ENCODE data around the gene SYTL3.
A peak's percentile ranks its signal among the peaks of the same experiment; 100 is the strongest.
"Not testable (repeated sequence)": the region's sequence is repeated elsewhere in the genome, so short reads cannot be mapped to it uniquely, and the experiment has no call there.

SYTL3 gene

DNA sequence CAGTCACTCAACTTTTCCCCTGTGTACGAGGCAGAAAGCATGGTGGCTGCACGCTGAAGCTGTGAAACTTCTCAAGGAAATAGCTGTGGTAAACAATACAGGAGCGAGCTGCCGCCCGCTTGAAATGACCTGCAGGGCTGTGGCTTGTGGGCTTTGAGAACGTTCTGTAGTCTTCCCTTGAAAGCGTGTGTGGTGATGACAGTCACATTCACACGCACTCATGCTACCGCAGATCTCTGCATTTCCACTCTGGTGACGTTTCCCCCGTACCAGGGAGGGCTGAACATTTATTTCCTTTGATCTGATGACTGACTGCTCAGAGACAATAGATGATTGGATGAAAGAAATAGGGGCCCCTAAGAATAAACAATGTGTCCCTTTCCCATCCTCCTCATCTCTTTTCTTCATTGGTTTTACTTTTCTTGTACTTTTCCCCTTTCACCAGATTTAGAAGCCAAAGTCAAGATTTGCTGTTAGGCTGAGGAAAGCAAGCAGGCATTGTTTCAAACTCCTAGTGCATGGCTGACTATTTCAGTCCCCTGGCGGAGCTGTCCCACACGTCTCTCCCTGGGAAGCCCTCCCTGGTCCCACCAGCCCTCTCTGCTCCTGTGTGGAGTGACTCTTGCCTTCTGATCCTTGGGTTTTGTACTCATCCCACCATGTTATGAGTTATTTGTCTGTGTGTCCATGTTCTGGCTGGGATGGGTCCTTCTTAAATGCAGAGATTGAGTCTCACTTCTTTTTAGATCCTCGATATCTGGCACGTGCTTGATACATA lies 3.9 kb downstream of the SYTL3 start:
- H3K4me3 ChIP-seq (replicated peaks in 1 of 2; ENCODE audit: low read depth in 2 of 2, low read length in 2 of 2), result no peak overlapping the region
- TF ChIP-seq, protein P1, sequence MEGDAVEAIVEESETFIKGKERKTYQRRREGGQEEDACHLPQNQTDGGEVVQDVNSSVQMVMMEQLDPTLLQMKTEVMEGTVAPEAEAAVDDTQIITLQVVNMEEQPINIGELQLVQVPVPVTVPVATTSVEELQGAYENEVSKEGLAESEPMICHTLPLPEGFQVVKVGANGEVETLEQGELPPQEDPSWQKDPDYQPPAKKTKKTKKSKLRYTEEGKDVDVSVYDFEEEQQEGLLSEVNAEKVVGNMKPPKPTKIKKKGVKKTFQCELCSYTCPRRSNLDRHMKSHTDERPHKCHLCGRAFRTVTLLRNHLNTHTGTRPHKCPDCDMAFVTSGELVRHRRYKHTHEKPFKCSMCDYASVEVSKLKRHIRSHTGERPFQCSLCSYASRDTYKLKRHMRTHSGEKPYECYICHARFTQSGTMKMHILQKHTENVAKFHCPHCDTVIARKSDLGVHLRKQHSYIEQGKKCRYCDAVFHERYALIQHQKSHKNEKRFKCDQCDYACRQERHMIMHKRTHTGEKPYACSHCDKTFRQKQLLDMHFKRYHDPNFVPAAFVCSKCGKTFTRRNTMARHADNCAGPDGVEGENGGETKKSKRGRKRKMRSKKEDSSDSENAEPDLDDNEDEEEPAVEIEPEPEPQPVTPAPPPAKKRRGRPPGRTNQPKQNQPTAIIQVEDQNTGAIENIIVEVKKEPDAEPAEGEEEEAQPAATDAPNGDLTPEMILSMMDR (IDR thresholded peaks at IDR 0.05; ENCODE audit: low read depth, low read length), result no peak
- peak in 1 of 2 donors; percentile 49 for DNase-seq (ENCODE audit: low read depth in 2 of 2)

DNA sequence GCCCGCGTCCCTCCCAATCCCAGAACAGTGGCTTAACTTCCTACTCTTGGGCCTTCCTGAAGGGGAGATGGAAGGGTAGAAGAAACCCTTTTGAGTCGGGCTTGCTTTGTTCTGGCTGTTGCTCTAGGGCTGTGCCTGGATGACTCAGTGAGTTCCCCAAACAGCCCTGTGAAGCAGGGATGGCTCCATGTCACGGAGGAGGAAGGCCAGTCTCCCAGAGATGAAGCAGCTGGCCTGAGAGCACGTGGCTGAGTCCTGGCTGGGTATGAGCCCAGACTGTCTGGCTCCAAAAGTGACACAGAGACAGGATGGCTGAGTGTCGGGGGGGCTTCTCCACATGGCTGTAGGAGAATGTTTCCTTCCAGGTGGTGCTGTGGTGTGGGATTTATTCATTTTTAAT lies 4.6 kb downstream of the SYTL3 start:
- no peak overlapping the region for H3K4me3 ChIP-seq (replicated peaks in 1 of 2; ENCODE audit: low read depth in 2 of 2, low read length in 2 of 2)
- DNase-seq (ENCODE audit: low read depth in 2 of 2), result peak; percentile 85 to 93
- TF ChIP-seq, protein P1 (IDR thresholded peaks at IDR 0.05; ENCODE audit: low read depth, low read length), result no peak

DNA sequence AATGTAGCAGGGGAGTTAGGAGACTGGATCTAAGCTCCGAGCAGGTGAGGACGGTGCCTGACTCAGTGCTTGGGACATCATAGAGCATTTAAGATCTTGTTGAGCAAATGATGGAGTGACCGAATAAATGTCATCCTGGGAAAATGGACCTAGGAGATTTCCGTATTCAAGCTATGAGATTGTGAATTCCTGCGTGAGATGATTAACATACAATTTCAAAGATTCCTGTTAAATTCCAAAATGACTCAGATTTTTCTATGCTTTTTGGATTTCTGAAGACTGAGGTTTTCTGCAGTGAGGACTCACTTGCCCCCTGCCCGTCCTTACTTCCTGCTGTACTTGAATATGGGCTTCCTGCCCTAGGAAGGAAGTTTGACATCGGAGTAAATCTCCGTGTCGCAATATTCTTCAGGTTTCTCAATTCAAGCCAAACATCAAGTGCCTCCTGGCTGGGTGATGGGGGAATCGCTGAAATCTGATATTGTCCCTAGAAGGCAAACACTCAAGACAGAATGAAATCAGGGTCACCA lies 5.2 kb downstream of the SYTL3 start:
- peak; percentile 71 to 84 for DNase-seq (ENCODE audit: low read depth in 2 of 2)
- no peak overlapping the region for H3K4me3 ChIP-seq (replicated peaks in 1 of 2; ENCODE audit: low read depth in 2 of 2, low read length in 2 of 2)
- TF ChIP-seq, protein P1 (IDR thresholded peaks at IDR 0.05; ENCODE audit: low read depth, low read length), result no peak

DNA sequence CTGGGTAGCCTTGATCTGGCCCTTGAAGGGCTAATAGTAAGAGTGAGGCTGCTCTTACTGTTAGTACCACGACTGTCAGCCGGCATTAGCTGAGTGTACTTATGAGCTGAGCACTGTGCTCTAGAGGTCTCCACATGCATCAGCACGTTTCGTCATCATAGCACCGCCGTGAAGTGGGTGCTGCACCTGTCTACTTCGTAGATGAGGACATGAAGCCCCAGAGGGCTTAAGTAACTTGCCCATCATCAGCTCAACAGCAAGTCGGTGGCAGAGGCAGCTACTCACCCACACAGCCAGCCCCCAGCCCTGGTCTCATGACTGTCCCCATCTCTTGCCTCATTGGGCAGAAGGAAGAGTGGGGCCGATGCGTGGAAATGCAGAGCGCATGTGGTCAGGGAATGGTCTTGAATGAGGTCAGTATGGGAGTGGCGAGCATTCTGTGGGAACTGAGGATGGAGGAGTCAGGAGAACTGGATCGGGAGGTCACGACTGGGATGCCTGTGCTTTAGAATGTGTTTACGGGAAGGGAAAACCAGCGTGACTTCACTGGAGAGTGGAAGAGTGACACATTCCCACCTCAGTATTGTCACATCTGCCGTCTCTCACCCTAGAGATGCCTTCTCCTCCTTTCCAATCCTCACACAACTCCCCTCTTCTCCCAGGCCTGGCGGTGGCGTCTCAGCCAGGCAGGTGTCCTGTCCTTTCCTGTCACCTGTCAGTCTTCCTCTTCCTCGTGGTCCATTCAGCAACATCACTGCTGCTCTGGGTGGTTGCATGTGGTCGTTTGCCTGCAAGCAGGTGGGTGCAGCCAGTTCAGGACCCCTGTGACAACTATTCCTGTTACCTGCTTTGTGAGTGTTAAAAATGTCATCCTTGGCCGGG lies 6.0 kb downstream of the SYTL3 start:
- TF ChIP-seq, protein P1 (IDR thresholded peaks at IDR 0.05; ENCODE audit: low read depth, low read length), result no peak
- no peak overlapping the region for H3K4me3 ChIP-seq (replicated peaks in 1 of 2; ENCODE audit: low read depth in 2 of 2, low read length in 2 of 2)
- DNase-seq (ENCODE audit: low read depth in 2 of 2), result no peak

DNA sequence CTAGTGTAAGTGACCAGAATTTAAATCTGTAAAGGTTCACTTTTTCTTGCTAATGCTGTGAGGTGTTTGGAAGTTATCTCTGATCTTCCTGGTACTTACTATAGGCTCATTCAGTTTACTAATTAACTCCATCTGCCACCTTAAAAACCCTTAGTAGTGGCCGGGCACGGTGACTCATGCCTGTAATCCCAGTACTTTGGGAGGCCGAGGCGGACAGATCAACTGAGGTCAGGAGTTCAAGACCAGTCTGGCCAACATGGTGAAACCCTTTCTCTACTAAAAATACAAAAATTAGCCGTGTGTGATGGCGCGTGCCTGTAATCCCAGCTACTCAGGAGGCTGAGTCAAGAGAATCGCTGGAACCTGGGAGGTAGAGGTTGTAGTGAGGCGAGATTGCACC lies 7.1 kb downstream of the SYTL3 start:
- not testable (repeated sequence) for H3K4me3 ChIP-seq (replicated peaks in 1 of 2; ENCODE audit: low read depth in 2 of 2, low read length in 2 of 2)
- peak in 1 of 2 donors; percentile 56 for DNase-seq (ENCODE audit: low read depth in 2 of 2)

DNA sequence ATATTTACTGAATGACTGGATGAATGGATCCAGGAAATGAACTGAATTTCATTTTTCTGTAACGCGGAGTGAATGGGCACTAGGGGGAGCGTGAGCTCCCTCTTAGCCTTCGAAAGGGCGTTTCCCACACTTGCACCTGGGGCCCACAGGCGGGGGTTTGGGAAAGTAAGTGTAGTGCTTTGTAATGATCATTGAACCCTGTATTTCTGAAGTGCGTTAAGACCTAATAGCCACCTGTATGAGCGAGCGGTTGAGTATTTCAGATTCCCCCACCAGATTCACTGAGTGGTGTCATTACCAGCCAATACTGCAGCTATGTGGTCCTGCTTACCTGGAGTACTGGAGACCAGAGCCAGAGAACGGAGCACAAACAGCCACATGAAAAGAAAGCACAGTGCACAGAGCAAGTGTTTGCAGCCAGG lies 10.5 kb downstream of the SYTL3 start:
- TF ChIP-seq, protein P1 (IDR thresholded peaks at IDR 0.05; ENCODE audit: low read depth, low read length), result peak; percentile 55
- no peak for DNase-seq (ENCODE audit: low read depth in 2 of 2)
- H3K4me3 ChIP-seq (replicated peaks in 1 of 2; ENCODE audit: low read depth in 2 of 2, low read length in 2 of 2), result no peak overlapping the region

DNA sequence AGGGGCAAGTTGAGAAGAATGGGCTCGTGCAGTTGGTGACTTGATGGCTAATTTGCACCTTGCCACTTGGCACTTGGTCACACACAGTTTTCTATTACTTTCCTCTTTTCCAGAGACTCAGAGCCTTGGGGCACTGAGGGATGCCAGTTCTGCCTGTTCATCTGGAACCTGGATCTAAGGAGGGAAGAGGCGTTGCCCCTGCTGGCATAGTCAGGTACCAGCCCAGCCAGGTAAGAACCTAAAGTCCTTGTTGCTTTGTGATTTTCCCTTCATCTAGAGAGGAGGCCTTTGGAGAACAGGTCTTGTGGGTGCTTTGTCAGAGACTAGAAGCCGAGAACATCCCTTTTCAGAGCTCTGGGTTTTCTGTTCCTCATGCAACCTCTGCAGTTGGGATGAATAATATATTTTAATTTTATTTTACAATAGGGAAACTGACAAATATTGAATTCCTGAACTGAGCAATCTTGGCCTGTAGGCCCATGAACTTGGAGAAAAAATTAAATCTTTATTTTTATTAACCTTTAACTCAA lies 11.4 kb downstream of the SYTL3 start:
- TF ChIP-seq, protein P1 (IDR thresholded peaks at IDR 0.05; ENCODE audit: low read depth, low read length), result no peak
- H3K4me3 ChIP-seq (replicated peaks in 1 of 2; ENCODE audit: low read depth in 2 of 2, low read length in 2 of 2), result no peak overlapping the region
- no peak for DNase-seq (ENCODE audit: low read depth in 2 of 2)
